ENCODE results near the gene UQCRH.

DNA sequence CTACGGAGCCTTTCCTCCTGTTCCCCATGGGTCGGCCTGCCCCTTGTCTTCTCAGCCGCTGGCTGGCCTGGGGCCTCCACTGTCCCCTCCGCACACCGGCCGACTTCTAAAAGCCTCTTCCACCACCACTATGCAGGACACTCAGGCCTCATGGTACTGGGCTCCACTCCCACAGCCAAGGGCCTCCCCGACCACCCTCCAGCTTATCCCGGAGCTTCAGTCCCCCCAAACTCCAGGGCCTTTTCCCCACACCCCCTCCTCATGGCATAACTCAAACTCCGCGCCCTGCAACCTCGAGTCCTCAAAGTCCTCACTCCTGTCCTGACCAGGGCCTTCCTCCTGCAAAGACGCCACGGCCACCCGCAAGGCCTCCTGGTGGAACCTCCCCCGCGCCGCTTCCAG lies 2.1 kb upstream of the UQCRH start:
- TF ChIP-seq, protein P1, sequence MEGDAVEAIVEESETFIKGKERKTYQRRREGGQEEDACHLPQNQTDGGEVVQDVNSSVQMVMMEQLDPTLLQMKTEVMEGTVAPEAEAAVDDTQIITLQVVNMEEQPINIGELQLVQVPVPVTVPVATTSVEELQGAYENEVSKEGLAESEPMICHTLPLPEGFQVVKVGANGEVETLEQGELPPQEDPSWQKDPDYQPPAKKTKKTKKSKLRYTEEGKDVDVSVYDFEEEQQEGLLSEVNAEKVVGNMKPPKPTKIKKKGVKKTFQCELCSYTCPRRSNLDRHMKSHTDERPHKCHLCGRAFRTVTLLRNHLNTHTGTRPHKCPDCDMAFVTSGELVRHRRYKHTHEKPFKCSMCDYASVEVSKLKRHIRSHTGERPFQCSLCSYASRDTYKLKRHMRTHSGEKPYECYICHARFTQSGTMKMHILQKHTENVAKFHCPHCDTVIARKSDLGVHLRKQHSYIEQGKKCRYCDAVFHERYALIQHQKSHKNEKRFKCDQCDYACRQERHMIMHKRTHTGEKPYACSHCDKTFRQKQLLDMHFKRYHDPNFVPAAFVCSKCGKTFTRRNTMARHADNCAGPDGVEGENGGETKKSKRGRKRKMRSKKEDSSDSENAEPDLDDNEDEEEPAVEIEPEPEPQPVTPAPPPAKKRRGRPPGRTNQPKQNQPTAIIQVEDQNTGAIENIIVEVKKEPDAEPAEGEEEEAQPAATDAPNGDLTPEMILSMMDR (IDR thresholded peaks at IDR 0.05) = no peak
- no peak for TF ChIP-seq MYBL2 (CRISPR knock-in tag; IDR thresholded peaks at IDR 0.05)
- TF ChIP-seq, protein P2, sequence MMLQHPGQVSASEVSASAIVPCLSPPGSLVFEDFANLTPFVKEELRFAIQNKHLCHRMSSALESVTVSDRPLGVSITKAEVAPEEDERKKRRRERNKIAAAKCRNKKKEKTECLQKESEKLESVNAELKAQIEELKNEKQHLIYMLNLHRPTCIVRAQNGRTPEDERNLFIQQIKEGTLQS (CRISPR knock-in tag; conservative IDR thresholded peaks at IDR 0.05) = no peak
